Activated CD4-positive, CD25-positive, alpha-beta regulatory T cell treated with anti-CD3 and anti-CD28 coated beads, Interleukin-2, amount 50 U/mL, for 72 hours (primary cell): ENCODE measurements around the gene ITFG2.
"Not testable (repeated sequence)": the region's sequence is repeated elsewhere in the genome, so short reads cannot be mapped to it uniquely, and the experiment has no call there.

Source experiments
- DNase-seq: peaks from one replicate; pipeline ENCODE4 v3.0.0; 2021

ITFG2 gene

DNA sequence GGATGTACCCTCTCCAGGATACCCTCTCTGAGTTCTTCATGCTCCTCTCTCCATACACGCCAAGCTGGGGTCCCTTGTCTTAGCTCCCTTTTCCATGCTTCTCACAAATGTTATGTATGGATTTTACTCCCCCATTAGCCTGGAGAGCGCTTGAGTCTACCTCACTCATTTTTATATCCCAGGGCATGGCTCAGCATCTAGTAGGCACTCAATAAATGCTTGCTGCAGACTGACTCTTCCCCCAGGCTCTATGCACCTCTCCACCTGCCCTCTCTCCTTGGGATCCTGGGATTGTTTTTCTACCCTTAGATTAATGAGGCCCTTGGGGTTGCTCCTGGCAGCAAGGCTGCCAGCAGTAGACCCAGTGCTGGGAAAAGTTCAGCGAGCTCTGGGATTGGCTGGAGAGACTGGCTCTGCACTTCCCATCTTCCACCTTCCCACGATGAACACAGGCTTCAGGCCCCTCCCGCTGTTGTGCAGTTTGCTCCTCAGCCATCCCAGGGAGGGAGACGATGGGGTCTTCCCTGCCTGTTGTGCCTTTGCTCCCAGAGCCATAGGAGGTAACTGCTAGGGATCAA is 20.2 kb downstream of the ITFG2 start:
- DNase-seq, result no peak

DNA sequence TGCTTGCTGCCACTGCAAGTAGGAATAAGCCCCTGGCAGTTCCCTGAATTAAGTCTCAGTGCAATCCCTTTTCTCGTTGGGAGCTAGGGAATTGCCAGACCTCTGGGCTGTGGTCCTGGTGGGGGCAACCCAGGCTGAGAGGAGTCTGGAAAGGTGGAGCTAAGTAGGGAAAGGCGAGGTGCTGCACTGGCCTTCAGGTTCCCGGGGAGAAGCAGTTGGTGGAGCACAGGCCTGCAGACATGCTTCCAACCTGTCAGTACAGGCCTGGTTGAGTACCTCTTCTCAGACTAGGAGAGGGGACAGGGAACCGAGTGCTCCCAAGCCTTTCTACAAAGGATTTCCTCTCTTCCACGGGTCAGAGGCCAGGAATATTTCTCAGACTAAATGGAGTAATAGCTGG is 20.9 kb downstream of the ITFG2 start:
- DNase-seq, result no peak

DNA sequence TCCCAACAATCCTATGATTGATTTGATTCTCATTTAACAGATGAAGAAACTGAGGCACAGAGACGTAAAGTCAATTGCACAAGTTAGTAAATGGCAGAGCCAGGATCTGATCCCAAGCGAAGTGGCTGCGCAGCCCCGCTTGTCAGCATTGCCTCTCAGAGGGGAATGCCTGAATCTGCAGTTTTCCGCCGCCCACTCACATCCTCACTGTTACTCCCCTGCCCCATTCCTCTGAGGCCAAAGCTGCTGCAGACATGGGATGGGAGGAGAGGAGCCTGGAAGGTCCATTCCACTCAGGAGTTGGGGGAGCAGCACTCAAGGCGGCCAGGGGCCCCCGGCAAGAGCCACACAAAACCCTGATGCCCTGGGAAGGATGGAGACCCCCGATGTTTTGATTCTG is 21.3 kb downstream of the ITFG2 start:
- DNase-seq, result no peak

DNA sequence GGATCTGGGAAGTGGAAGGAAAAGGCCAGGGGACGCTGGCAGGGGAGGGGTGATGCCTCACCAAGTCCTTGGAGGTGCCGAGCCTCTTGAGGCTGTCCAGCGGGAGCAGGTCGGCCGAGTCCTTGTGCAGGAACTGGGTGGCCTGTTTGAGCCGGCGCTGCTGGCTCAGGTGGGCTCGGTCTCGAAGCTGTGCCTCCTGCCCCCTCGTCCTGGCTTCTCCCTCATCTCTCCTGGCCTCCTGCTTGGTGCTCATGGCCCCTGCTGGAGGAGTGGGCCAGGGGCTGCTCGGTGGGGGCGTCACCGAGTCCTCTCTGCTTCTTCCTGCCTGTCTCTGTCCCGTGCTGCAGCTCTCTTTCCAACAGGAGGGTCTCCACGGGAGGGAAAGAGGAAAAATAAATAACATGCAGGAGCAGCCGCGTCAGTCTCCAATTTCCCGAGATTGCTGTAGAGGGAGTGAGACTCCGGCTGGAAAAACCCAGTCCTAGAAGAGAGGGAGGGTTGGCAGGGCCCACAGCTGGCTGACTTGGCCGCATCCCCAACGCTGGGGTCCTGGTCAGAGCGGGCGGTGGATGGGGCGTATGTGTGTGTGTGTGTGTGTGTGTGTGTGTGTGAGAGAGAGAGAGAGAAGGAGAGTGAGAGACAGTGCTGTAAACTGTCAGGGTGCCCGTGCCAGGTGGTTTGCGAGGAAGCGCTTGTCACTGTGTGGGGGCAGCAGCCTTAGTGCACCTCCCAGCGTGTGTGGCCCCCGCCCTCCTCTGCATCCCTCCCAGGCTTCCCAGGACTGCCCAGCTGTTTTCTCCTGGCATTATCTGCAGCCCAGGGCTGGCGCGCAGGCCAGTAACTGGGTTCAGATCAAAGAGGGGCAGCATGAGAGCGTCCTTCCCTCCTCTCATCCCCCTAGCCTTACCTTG is 22.4 kb downstream of the ITFG2 start, which contains the start of gene NRIP2:
Gene NRIP2, minus strand, starts transcription at position 455 of the 911 bp plus-strand sequence. Its CDS starts 52 bp downstream, at position 403.
- no peak for DNase-seq

DNA sequence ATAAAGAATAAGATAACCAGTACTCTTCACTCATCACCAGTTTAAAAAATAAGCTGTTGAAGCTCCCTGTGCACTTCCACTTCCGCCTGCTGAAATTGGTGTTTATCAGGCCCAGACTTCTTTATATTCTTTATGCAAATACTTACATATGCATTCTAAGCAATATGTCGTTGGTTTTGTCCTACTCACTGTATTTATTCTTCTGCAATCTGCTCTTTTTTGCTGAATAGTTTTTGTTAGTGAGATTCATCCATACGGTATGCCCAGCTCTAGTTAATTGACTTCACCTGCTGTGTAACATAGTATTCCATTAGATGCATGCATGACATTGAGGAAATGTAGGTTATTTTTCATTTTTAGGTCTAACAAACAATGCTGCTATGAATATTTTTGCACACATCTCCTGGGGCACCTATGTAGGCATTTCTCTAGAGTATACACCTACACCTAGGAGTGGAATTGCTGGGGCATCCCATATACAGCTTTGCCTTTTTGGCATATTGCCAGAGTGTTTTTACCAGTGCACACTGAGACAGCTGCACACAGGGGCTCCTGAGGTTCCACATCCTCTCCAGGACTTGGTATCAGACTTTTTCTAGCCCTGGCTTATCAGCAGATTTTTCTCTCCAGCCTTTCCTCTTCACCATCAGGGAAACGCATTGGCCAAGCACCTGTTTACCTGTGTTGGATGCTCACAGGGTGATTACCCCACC is 23.4 kb downstream of the ITFG2 start:
- DNase-seq, result no peak

DNA sequence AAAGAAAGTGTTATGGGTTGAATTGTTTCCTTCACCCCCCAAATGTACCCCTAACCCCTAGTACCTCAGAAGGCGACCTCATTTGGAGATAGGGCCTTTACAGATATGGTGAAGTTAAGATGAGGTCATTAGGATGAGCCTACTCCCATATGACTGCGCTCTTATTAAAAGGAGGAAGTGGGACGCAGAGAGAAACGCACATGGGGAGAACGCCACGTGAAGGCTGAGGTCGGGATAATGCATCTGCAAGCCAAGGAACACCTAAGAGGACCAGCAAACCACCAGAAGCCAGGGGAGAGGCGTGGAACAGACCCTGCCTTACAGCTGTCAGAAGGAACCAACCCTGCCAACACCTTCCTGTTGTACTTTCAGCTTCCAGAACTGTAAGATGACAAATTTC is 24.1 kb downstream of the ITFG2 start:
- DNase-seq, result no peak

DNA sequence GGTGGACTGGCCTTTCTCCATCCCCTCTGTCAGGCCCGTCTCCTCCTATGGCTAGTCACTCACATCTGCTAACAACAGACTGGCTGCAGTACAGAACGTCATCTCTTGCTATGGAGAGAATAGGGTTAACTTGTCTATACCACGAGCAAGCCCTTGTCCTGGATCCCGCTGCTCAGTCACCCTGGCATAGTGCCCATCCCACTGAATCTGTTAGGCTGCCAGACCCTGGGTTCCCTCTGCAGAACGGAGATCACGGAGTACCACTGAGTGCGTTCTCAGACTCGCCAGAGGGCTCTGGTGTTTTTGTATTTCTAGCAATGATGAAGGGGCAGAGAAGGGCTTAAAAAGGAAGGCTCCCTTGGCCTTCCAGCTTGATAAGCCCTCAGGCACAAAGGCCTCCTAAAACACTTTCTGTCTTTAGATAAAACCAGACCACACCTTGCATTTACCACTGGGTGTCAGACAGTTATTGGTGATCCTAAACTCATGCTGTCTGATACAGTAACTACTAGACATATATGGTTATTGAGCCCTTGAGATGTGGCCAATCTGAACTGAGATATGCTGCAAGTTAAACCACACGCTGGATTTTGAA is 28.7 kb downstream of the ITFG2 start:
- DNase-seq, result no peak

DNA sequence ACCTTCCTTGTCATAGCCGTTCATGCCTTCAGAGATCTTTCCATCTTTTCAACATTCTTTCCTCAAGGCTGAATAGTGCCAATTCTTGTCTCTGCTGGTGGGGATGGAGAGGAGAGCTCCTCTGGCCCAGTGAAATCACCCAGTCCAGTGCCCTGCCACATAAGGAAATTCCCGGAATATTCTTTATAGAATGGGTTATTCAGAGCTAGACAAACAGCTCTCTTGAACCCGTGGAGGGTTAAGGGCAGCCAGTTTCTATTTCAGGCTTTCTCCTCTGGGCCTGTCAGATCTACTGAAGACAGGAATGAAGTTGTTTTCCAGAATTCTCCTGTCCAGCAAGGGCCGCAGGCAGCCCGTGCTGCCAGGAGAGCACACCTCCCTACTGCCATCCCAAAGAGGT is 30.5 kb downstream of the ITFG2 start:
- no peak for DNase-seq

DNA sequence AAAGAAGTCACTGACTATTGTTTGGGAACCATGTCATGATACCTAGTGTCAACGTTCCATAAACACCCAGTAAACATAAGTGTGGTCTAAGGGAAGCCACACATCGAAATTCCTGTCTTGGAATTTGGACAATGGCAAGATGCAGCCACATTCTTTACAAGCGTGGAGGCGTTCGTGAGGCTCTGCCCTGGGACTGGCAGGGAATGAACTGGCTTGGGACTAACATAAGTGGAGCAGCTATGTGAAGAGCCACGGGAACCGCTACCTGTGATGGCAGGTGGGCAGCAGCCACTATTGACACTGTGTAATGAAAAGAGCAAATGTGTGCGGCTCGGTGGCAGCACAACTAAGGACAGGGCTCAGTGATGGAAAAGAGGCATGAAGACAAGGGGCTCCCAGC is 32.3 kb downstream of the ITFG2 start:
- no peak for DNase-seq

DNA sequence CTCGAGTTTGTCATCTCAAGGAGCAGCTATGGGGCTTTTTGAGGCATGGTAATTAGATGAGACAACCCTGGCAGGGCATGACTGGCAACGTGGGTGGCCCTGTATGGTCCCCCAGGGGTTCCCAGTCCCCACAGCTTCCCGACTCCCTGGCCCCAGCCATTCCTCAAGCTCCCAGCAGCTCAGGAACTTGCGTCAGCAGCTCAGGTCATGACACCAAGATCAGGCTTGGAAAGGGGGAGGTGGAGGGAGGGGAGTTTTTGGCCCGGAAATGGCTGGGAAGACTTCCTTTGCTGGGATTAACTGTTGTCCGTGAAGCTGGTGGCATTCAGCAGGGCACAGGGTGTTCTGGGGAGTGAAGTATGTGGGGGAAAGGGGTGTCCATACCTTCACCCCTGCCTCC is 32.8 kb downstream of the ITFG2 start:
- DNase-seq, result no peak

DNA sequence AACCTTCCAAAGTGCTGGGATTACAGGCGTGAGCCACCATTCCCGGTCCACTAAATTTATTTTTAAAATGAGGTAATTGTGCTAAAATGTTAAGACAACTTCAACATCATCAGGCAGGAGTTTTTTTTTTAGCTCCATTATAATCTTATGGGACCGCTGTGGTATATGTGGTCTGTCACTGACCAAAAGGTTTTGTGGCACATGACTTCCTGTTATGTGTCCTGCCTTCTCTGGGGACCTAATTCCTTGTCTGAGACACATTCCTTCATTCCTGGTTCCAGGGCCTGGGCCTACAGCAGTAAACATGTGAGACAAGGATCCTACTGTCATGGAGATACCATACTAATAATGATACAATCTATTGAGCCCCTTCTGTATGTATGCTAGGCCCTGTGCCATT is 39.5 kb downstream of the ITFG2 start:
- DNase-seq, result no peak

DNA sequence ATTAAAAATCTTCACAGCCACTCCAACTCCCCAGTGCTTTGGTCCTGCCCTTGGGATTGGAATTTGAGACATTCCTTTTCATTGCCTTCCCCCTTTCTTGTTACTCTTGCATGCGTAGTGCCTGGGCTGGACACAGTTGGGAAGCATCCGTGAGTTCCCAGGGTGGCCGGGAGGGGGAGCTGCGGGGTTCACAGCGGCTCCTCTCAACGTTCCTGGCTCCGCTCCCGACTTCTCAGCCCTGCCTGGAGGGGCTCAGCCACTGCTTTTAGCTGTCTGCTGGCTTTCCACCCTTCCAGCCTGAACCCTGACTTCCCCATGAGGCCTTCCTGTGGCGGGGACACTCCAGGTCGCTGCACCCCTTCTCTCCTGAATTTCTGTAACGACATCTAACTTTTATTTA is 41.2 kb downstream of the ITFG2 start:
- peak; percentile 55 for DNase-seq

DNA sequence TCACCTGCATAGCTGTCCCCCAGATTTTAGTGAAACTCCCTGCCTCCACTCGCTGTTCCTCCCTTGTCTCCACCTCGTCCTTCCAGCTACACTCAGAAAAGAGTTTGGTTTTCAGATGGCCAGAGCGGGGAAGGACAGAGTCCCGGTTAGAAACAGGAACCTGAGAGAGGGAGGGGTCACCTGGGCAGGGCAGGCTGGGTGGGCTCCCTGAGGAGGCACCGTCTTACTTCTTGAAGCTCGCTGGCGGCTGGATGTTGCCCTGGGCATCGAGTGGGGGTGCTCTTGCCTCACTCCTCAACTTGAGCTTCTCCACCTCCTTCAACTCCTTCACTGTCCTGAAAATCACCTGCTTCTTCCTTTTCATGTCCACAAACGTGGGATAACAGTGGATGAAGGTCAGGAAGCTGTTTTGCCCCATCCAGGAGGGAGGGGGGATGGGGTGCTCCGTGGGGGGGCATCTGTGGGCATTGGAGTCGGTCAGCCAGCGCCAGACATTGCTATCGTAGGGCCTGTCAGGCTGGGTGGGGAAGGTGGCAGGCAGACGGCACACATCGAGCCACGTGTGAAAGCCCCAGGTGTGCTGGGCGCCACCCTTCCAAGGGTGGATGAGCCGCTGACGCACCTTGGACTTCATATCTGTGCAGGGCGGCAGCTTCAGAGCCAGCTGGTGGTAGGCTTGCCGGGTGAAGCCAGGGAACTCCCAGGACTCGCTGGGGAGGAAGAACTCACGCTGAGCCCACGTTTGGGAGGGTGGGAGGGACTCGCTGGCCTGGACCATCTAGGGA is 42.4 kb downstream of the ITFG2 start:
- DNase-seq, result no peak

DNA sequence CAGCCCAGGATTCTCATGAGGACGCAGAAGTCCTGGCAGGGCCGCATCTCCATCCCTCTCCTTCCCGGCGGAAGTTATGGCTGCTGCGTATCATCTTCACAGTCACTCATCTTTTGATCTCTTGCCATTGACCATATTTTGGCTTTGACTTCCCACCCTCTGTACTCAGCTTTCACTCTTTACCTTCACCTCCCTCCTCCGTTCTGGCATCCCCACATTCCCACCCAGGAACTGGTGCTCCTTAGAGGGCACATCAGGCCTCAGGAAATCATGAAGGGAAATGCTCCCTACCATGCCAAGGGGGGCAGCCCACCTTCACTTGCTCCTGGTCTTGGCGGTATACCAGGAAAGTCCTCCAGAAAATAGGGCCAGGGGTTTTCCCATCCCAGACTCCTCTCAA is 43.1 kb downstream of the ITFG2 start:
- no peak for DNase-seq

DNA sequence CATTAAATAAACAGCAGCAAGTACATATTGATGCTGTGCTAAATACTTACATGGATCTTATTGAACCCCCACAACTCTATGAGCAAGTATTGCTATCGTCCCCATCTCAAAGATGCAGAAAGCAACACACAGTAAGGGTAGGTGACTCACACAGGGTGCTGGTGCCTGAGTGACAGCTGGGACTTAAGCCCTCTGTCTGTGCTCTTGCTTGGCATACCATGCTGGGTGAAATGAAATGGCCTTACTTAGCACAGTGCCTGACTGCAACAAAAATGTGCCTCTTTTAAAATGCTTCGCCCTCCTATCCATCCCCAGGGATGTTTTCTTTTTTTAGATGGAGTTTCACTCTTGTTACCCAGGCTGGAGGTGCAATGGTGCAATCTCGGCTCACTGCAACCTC is 43.6 kb downstream of the ITFG2 start:
- DNase-seq, result no peak

DNA sequence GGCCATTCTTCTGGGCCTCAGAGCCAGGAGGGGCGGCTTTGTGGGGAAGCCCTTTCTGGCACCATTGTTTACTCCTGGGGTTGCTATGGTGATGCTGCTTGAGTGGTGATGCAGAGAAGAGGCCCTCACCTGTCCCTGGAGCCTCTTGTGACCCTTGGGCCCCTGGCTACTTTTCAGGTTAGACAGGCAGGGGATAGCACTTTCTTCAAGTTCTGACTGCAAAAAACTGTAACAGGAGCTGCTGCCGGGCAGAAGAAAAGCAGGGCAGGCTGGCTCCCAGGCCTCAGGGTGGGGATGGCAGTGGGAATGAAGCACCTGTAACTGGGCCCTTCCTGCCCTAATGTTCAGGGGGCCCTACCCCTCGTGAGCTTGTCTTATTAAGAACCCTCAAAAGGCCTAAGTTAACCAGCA is 44.6 kb downstream of the ITFG2 start, which contains the start of gene TEX52:
Gene TEX52, minus strand, starts transcription at position 19 of the 411 bp plus-strand sequence. Its CDS starts 13 bp downstream, at position 6.
- DNase-seq, result no peak

DNA sequence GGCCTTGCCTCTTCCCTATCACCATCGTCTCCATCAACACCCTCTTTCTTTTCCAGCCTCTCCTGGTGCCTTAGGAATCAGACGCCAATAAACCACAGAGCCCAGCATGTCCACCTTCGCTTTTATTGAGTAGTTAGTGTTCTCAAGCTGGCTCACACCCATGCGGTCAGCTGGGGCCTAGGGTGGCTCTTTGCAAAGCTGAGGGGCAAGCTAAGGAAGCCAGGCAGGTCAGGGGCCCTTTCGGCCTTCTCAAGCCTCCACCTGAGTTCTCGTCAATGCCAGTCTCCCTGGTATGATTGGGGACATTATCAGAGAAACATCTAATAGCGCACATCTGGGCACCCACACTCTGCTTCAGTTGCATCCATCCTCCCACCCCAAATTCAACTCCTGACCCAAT is 45.1 kb downstream of the ITFG2 start:
- no peak for DNase-seq

DNA sequence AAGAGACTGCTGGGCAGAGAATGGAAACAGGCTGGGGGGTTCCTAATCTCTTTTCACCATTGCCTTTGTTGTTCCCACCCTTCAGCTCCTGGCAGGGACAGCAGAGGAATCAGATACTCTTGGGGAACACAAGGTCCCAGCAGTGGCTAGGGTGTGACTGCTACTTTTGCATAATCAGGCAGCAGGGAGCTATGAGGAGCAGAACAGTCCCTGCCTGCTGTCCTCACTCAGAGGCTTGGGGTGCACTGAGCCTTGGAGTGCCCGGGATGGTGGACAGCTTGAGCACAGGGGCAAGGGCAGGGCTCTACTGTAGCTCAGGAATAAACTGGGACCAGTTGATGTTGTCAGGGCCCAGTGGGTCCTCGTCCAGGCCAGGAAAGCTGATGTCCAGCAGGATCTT is 45.9 kb downstream of the ITFG2 start:
- DNase-seq, result no peak

DNA sequence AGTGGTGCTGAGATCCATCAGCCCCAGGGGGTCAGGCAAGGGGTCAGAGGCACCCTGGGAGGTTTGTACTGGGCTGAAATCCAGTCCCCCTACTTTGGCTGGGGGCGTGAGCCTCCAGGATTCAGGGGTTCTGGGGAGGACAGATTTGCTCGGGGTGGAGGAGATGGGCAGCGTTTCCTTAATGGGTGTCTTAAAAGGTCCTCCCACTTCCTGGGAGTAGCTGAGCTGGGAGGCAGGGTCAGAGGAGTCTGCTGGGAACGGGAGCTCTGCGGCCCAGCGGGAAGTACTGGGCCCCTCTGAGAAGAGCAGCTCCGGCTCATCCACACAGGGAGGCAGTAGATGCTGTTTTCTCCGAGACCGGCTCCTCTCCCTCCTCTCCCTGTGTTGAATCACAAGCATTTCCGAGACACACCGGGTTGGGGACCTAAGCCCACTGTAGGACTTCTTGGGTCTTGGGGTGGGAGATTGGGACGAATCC is 46.5 kb downstream of the ITFG2 start:
- DNase-seq, result no peak

DNA sequence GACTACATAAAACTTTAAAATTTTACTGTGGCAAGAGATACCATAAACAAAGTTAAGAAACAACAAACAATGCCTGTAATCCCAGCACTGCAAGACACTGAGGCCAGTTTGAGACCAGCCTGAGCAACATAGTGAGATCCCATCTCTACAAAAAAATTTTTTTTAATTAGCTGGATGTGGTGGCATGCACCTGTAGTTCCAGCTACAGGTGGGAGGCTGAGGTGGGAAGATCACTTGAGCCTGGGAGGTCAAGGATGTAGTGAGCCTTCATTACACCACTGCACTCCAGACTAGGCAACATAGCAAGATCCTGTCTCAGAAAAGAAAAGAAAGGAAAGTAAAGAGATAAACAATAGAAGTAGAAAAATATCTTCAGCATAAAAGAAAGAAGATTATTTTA is 47.7 kb downstream of the ITFG2 start:
- DNase-seq, result no peak

DNA sequence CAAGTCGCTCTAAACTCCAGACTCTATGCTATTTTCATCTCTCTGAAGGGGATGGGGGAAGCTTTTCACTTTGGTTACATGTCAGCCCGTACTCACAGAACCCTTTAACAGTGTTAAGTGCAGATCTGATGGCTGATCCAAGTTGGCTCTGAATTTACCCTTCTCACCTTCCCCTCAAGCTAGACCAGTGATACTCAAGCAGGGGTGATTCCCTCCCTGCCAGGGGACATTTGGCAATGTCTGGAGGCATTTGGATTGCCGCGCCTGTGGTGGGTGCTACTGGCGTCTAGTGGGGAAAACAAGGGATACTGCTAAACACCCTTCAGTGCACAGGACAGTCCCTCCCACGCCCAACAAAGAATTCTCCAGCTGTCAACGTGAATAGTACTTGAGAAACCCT is 50.4 kb downstream of the ITFG2 start:
- DNase-seq, result no peak

DNA sequence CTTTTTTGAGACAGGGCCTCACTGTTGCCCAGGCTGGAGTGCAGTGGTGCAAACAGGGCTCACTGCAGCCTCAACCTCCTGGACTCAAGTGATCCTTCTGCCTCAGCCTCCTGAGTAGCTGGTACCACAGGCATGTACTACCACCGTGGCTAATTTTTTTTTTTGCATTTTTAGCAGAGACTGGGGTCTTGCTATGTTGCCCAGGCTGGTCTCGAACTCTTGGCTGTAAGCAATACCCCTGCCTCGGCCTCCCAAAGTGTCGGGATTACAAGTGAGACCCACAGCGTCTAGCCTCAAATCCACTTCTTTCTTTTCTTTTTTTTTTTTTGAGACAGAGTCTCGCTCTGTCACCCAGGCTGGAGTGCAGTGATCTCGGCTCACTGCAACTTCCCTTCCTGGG is 50.9 kb downstream of the ITFG2 start:
- not testable (repeated sequence) for DNase-seq
